Vagina (tissue), 2 donors: ENCODE results near the gene NABP1.

Experiments
- POLR2A ChIP-seq, 2 donors: fragments of 450-650 bp; IDR thresholded peaks; one replicate each; pipeline ENCODE4 v1.6.1; 2017; ENCODE audit warnings: antibody characterized with exemption in 2 of 2, mild to moderate bottlenecking in 2 of 2, moderate library complexity in 2 of 2
- POLR2AphosphoS5 ChIP-seq, 2 donors: sonication (generic); formaldehyde crosslinking; IDR thresholded peaks; one replicate each; pipeline ENCODE4 v1.9.0; 2017; ENCODE audit warnings: antibody characterized with exemption in 2 of 2, mild to moderate bottlenecking in 2 of 2, low read depth in 1 of 2; ENCODE audit not compliant: insufficient read depth in 1 of 2
- TF ChIP-seq, protein P1 (sequence below), 3 experiments: fragments of 450-650 bp in 2 of 3; fragments of 200-600 bp in 1 of 3; sonication (generic) in 1 of 3; IDR thresholded peaks; one replicate each; pipeline ENCODE4 v1.5.1; 2017 to 2019; ENCODE audit warnings: antibody characterized with exemption in 3 of 3, mild to moderate bottlenecking in 2 of 3, moderate library complexity in 2 of 3

DNA sequence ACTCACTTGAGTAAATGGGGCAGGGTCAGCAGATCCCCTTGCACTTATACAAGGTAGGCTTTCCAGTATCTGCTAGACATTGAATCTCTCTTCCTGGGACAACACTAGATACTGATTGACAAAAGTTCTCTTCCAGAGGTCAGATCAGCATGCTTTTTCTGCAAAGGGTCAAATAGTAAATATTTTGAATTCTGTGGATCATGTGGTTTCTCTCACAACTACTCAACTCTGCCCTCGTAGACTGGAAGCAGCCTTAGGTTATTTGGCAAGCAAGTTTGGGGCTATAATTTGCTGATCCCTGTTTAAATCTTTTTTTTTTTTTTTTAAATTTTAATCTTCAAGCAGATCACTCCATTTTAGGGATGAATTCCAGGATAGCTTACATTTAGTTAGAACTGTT lies 17.4 kb upstream of the NABP1 start:
- TF ChIP-seq, protein P1, sequence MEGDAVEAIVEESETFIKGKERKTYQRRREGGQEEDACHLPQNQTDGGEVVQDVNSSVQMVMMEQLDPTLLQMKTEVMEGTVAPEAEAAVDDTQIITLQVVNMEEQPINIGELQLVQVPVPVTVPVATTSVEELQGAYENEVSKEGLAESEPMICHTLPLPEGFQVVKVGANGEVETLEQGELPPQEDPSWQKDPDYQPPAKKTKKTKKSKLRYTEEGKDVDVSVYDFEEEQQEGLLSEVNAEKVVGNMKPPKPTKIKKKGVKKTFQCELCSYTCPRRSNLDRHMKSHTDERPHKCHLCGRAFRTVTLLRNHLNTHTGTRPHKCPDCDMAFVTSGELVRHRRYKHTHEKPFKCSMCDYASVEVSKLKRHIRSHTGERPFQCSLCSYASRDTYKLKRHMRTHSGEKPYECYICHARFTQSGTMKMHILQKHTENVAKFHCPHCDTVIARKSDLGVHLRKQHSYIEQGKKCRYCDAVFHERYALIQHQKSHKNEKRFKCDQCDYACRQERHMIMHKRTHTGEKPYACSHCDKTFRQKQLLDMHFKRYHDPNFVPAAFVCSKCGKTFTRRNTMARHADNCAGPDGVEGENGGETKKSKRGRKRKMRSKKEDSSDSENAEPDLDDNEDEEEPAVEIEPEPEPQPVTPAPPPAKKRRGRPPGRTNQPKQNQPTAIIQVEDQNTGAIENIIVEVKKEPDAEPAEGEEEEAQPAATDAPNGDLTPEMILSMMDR (IDR thresholded peaks at IDR 0.05): no peak
- TF ChIP-seq POLR2A (IDR thresholded peaks at IDR 0.05) (no peak), POLR2AphosphoS5 (IDR thresholded peaks at IDR 0.05; ENCODE audit: insufficient read depth in 1 of 2, low read depth in 1 of 2) (no peak)
